Measurements from ENCODE around the gene SUSD3. TPM values are rescaled to one million over a fixed set of nuclear protein-coding genes. Genes with fewer than 3 reads are reported as not detected.

The SUSD3 gene
- total RNA-seq, 1 donor, result 0.09 TPM

DNA sequence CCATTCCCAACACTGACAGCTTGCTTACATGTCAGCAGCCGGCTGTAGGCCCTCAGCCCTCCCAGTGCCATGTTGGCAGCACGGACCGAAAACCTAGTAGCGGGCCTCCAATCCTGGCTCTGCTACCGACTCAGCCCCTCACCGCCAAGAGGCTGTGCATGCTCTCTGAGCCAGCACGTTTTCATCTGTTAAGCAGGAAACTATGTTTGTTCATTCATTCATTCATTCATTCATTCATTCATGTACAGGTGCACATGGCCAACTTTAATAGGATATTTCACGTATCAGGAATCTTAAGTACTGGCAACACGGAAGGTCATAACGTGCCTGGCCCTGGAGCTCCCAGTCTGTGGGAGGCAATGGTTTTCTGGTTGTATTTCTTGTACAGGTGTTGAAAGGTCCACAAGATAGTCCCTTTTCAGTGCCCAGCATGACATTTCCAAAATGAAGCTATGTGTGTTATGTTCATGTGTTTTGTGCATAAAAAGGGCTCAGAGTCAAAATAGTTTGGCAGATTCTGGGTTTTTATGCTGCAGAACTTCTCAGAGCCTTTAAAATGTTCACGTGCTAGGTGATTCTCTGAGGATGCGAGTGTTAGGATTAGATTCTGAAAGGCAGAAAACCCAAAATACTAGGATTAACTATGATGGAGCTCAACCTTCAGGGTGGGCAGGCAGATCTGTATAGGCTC is 17.7 kb downstream of the SUSD3 start:
- no peak overlapping the region for H3K4me3 ChIP-seq (ENCODE audit: low read depth, low read length)
- DNase-seq (ENCODE audit: low read depth), result no peak
- TF ChIP-seq, protein P1, sequence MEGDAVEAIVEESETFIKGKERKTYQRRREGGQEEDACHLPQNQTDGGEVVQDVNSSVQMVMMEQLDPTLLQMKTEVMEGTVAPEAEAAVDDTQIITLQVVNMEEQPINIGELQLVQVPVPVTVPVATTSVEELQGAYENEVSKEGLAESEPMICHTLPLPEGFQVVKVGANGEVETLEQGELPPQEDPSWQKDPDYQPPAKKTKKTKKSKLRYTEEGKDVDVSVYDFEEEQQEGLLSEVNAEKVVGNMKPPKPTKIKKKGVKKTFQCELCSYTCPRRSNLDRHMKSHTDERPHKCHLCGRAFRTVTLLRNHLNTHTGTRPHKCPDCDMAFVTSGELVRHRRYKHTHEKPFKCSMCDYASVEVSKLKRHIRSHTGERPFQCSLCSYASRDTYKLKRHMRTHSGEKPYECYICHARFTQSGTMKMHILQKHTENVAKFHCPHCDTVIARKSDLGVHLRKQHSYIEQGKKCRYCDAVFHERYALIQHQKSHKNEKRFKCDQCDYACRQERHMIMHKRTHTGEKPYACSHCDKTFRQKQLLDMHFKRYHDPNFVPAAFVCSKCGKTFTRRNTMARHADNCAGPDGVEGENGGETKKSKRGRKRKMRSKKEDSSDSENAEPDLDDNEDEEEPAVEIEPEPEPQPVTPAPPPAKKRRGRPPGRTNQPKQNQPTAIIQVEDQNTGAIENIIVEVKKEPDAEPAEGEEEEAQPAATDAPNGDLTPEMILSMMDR (IDR thresholded peaks at IDR 0.05; ENCODE audit: insufficient read depth, low read length), result no peak

DNA sequence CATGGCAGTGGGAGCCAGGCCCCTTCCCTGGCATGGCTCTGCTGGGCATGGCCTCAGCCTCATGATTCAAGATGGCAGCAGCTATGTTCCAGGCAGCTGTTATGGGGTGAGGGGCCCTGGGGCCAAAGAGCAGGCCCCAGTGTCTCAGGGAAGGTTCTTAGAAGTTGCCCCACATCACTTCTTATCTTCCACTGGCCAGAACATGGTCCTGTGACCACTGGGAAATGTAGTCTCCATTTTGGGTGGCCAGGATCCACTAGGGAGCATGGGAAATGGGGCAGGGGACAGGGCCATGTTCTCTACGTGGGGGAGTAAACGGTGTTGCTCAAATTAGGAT is 18.3 kb downstream of the SUSD3 start:
- TF ChIP-seq, protein P1 (IDR thresholded peaks at IDR 0.05; ENCODE audit: insufficient read depth, low read length), result no peak
- no peak for DNase-seq (ENCODE audit: low read depth)
- H3K4me3 ChIP-seq (ENCODE audit: low read depth, low read length), result no peak overlapping the region

DNA sequence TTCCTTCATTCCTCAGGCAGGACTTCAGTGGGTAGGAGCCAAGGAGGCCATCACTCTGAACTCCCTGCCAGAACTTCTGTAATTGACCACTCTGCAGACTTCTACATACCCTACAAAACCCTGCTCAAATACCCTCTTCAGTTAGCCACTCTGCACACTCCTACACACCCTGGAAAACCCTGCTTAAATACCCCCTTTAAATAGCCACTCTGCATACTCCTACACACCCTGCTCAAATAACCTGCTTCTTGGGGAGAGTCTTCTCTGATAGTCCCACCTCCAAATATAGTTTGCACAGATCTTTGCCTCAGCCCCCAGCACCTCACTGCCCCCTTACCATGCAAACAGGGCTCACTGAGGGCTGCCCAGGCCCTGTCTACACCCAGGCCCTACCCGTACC is 18.9 kb downstream of the SUSD3 start:
- TF ChIP-seq, protein P1 (IDR thresholded peaks at IDR 0.05; ENCODE audit: insufficient read depth, low read length), result no peak

DNA sequence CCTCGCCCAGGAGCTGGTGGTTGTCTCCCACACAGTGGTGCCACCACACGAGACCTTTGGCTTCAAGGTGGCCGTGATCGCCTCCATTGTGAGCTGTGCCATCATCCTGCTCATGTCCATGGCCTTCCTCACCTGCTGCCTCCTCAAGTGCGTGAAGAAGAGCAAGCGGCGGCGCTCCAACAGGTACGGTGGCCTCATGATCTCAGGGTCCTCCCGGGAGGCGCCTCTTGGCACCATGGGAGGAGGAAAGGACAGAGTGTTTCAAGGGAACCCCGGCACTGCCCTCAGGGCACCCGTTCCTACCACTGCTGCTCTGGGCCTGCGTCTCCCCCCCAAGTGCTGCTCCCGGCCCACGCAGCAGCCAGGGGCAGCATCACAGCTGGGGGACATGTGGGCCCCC is 19.3 kb downstream of the SUSD3 start:
- H3K4me3 ChIP-seq (ENCODE audit: low read depth, low read length), result no peak overlapping the region
- no peak for DNase-seq (ENCODE audit: low read depth)
- TF ChIP-seq, protein P1 (IDR thresholded peaks at IDR 0.05; ENCODE audit: insufficient read depth, low read length), result no peak

More for the DNA sequence above, 18.9 kb downstream of the SUSD3 start:
- no peak overlapping the region for H3K4me3 ChIP-seq (ENCODE audit: low read depth, low read length)
- no peak for DNase-seq (ENCODE audit: low read depth)

DNA sequence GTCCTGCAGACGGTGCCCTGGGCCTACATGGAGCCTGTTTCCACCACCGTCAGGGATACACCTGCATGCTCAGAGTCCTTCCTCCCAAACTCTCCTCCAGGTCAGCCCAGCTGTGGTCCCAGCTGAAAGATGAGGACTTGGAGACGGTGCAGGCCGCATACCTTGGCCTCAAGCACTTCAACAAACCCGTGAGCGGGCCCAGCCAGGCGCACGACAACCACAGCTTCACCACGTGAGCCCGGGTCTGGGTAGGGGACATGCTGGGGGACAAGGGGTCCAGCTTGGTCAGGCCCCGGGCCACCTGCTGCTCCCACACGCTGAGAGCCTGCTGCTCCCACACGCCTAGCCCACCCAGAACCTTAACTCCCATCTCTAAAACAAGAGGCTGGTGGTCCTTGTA is 20.9 kb downstream of the SUSD3 start:
- DNase-seq (ENCODE audit: low read depth), result no peak
- TF ChIP-seq, protein P1 (IDR thresholded peaks at IDR 0.05; ENCODE audit: insufficient read depth, low read length), result no peak
- no peak overlapping the region for H3K4me3 ChIP-seq (ENCODE audit: low read depth, low read length)

DNA sequence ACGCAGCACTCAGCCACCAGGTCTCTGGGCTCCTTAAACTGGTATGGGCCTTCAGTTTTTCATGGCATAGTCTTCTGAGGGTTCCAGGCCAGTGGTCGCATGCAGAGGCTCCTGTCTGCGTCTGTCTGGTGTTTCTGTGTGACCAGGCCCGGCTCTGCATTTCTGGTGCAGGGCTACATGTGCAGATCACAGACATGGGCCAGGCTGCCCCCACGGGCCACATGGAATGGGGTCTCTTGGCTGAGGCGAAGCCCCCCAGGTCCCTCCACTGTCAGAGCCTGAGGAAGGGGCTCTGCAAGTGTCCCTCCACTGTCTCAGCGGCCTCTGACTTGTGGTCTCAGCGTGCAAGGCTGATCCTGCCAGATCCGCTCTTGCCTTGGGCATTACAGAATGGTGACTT is 21.9 kb downstream of the SUSD3 start:
- no peak for DNase-seq (ENCODE audit: low read depth)
- no peak overlapping the region for H3K4me3 ChIP-seq (ENCODE audit: low read depth, low read length)
- TF ChIP-seq, protein P1 (IDR thresholded peaks at IDR 0.05; ENCODE audit: insufficient read depth, low read length), result no peak

DNA sequence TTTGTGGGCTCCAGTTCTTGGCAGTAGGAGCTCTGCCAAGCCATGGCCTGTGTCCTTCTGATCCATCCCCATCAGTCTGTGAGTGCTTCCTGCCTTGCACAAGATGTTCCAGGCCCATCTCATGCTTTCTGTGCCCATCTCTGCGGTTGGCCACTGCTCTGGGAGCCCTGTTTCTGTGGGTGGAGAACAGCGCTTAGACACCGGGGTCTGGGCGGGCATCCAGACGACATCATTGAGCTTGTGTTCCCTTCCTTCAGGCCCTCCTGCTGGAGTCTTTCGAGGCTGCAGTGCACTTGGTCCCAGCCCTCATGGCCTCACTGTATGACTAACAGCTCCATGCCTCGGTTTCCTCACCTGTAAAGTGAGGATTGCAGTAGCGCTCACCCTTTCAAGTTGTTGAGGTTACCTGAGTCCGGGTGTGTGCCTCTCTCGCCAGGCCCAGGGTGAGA is 22.6 kb downstream of the SUSD3 start:
- TF ChIP-seq, protein P1 (IDR thresholded peaks at IDR 0.05; ENCODE audit: insufficient read depth, low read length), result no peak
- no peak overlapping the region for H3K4me3 ChIP-seq (ENCODE audit: low read depth, low read length)
- no peak for DNase-seq (ENCODE audit: low read depth)

All from fibroblast of the aortic adventitia (primary cell).